K562 (cell line): ENCODE results near the gene C17orf113. TPM values are rescaled to one million over a fixed set of nuclear protein-coding genes. Genes with fewer than 3 reads are reported as not detected.

Experiments used
- ATAC-seq: fragments of 200-7000 bp; cut with Tn5 transposase; 3 replicates; pipeline ENCODE4 v1.9.1; 2020; ENCODE audit warnings: moderate library complexity
- BruUV-seq: library from RNA; stranded (reverse); fragments of 400-500 nt; replicated peaks from 2 replicates; lab custom pipeline; 2021; lab: Mats Ljungman, UMichigan
- CTCF ChIA-PET: fragments of 300-600 bp; formaldehyde crosslinking; extraction: SDS; loops from one replicate; lab custom pipeline; 2021; ENCODE audit warnings: low intra/inter-chr PET ratio; lab: Yijun Ruan, JAX
- POLR2A ChIA-PET: fragments of 300-600, 350-650 bp; sonication (Branson Sonifier 250); formaldehyde crosslinking; extraction: SDS; loops from one replicate; lab custom pipeline; 2021; ENCODE audit warnings: antibody characterized with exemption, inconsistent platforms; lab: Yijun Ruan, JAX
- DNase-seq, 4 experiments: peaks; one replicate each; pipeline versions ENCODE4 v3.0.0 to v3.0.0-alpha.2; 2011 to 2018; ENCODE audit warnings: low spot score in 3 of 4, mixed read lengths in 3 of 4; ENCODE audit errors: extremely low read depth in 1 of 4
- FAIRE-seq: peaks from 2 replicates; lab custom pipeline; 2011; peaks lifted over from hg19 to GRCh38; lab: Jason Lieb, UNC
- H2AFZ ChIP-seq: 2 replicates; pipeline ENCODE4 v1.6.0; 2011; ENCODE audit warnings: low read depth, low read length, control low read depth, inconsistent platforms
- H3K27ac ChIP-seq: fragments of 200-600 bp; 3 replicates; pipeline ENCODE4 v1.8.0; 2011; ENCODE audit warnings: low read depth, mild to moderate bottlenecking, control low read depth, inconsistent platforms, low read length, moderate library complexity, mixed read lengths; ENCODE audit errors: extremely low read depth
- H3K27me3 ChIP-seq, 2 experiments: fragments of 300-600 bp in 1 of 2; 2 replicates in 1 of 2; 3 replicates in 1 of 2; pipeline versions ENCODE4 v1.6.0 to v1.8.0; 2011; ENCODE audit warnings: inconsistent platforms in 2 of 2, low read length in 2 of 2, mild to moderate bottlenecking in 1 of 2, mixed read lengths in 1 of 2, moderate library complexity in 1 of 2; ENCODE audit not compliant: control insufficient read depth in 2 of 2, insufficient read depth in 2 of 2
- H3K36me3 ChIP-seq: fragments of 300-600 bp; 3 replicates; pipeline ENCODE4 v1.8.0; 2011; ENCODE audit warnings: mild to moderate bottlenecking, low read length, inconsistent platforms; ENCODE audit not compliant: control insufficient read depth, insufficient read depth
- H3K4me1 ChIP-seq, 2 experiments: fragments of 200-600 bp in 1 of 2; replicated peaks in 1 of 2; 2 replicates in 1 of 2; 3 replicates in 1 of 2; pipeline versions ENCODE4 v1.5.1 to v1.8.0; 2011; ENCODE audit warnings: inconsistent platforms in 2 of 2, low read length in 2 of 2, mild to moderate bottlenecking in 1 of 2, mixed read lengths in 1 of 2, moderate library complexity in 1 of 2; ENCODE audit not compliant: control insufficient read depth in 2 of 2, insufficient read depth in 2 of 2
- H3K4me2 ChIP-seq: 2 replicates; pipeline ENCODE4 v1.6.1; 2011; ENCODE audit warnings: low read length, control low read depth, inconsistent platforms, mixed read lengths; ENCODE audit not compliant: insufficient read depth
- H3K4me3 ChIP-seq: fragments of 200-600 bp; sonication (generic), shearing (Covaris generic); 2 replicates; pipeline ENCODE4 v1.5.1; 2016; ENCODE audit warnings: control low read depth, inconsistent platforms
- H3K79me2 ChIP-seq: fragments of 200-600 bp; 3 replicates; pipeline ENCODE4 v1.8.0; 2011; ENCODE audit warnings: low read length, inconsistent platforms; ENCODE audit not compliant: control insufficient read depth, insufficient read depth
- H3K9ac ChIP-seq, 2 experiments: 2 replicates each; pipeline versions ENCODE4 v1.6.0 to v1.6.1; 2011; ENCODE audit warnings: low read depth in 2 of 2, low read length in 2 of 2, control low read depth in 1 of 2, inconsistent platforms in 1 of 2, mild to moderate bottlenecking in 1 of 2, mixed read lengths in 1 of 2; ENCODE audit not compliant: insufficient read depth in 1 of 2
- H3K9me1 ChIP-seq: one replicate; pipeline ENCODE4 v1.6.0; 2011; ENCODE audit warnings: inconsistent platforms, mild to moderate bottlenecking, low read length, moderate library complexity; ENCODE audit not compliant: control insufficient read depth, insufficient read depth
- H3K9me3 ChIP-seq: replicated peaks from 2 replicates; pipeline ENCODE4 v1.5.1; 2011; ENCODE audit warnings: low read depth, low read length, inconsistent platforms; ENCODE audit not compliant: control insufficient read depth, insufficient read depth
- H4K20me1 ChIP-seq: replicated peaks from 2 replicates; pipeline ENCODE4 v1.6.1; 2011; ENCODE audit warnings: low read length, inconsistent platforms, mixed read lengths; ENCODE audit not compliant: control insufficient read depth, insufficient read depth
- CLOCK ChIP-seq: fragments of 250-450 bp; sonication (Bioruptor Pico); IDR thresholded peaks from 2 replicates; pipeline ENCODE4 v1.4.0; 2020; ENCODE audit warnings: mild to moderate bottlenecking, moderate library complexity, borderline replicate concordance
- ETV5 ChIP-seq: sonication (generic); formaldehyde crosslinking; IDR thresholded peaks from 2 replicates; pipeline ENCODE4 v1.4.0; 2020; ENCODE audit warnings: low read depth, mild to moderate bottlenecking, missing genetic modification reagents
- PRDM10 ChIP-seq: fragments of 450-650 bp; IDR thresholded peaks from 2 replicates; pipeline ENCODE4 v1.6.1; 2018; ENCODE audit not compliant: partially characterized antibody
- RBM25 ChIP-seq: fragments of 200-400 bp; formaldehyde crosslinking; IDR thresholded peaks from 2 replicates; pipeline ENCODE4 v1.6.1; 2018; ENCODE audit warnings: low read length, low read depth, moderate library complexity; ENCODE audit not compliant: severe bottlenecking
- SREBF2 ChIP-seq: sonication (generic); formaldehyde crosslinking; IDR thresholded peaks from 2 replicates; pipeline ENCODE4 v1.4.0; 2020; ENCODE audit warnings: mild to moderate bottlenecking, missing genetic modification reagents
- STAT5B ChIP-seq: fragments of 250-450 bp; sonication (Bioruptor Pico); IDR thresholded peaks from 2 replicates; pipeline ENCODE4 v1.8.0; 2021; ENCODE audit warnings: mild to moderate bottlenecking, inconsistent platforms
- ZNF518B ChIP-seq: fragments of 250-450 bp; sonication (Bioruptor Pico); IDR thresholded peaks from 2 replicates; pipeline ENCODE4 v1.5.0; 2021; ENCODE audit warnings: mild to moderate bottlenecking, moderate library complexity
- ZNF717 ChIP-seq: fragments of 250-450 bp; sonication (Bioruptor Pico); IDR thresholded peaks from 2 replicates; pipeline ENCODE4 v1.5.0; 2021
- ZNF740 ChIP-seq, 3 experiments: fragments of 200-800 bp in 1 of 3; sonication (Bioruptor generic) in 1 of 3; sonication (generic) in 1 of 3; formaldehyde crosslinking in 1 of 3; IDR thresholded peaks; 2 replicates each; pipeline versions ENCODE4 v1.6.1 to v1.8.0; 2016 to 2022; ENCODE audit warnings: mild to moderate bottlenecking in 2 of 3, missing compliant biosample characterization in 2 of 3, missing genetic modification characterization in 2 of 3, missing genetic modification reagents in 1 of 3
- WGBS: fragments of 100-300 bp; shearing (Covaris generic); methylation state at CpG from one replicate; pipeline ENCODE4 v1.1.6; 2016; ENCODE audit warnings: low coverage, mixed read lengths; ENCODE audit not compliant: insufficient coverage; ENCODE audit errors: missing lambda C conversion rate; 5-methylcytosine and 5-hydroxymethylcytosine counted together
- in situ Hi-C: fragments of 300-500 bp; cut with MboI; formaldehyde crosslinking; loops from 4 replicates; pipeline ENCODE4 v1.15.0; 2018; ENCODE audit warnings: inconsistent platforms, mixed read lengths
- intact Hi-C: fragments of 100-400 bp; cut with micrococcal nuclease; formaldehyde crosslinking; loops from 2 replicates; pipeline ENCODE4 v1.14.2; 2022
- polyA plus RNA-seq, 8 experiments: library from polyadenylated mRNA; depleted of rRNA in 4 of 8; stranded (reverse) in 5 of 8; unstranded in 3 of 8; fragments of >200 nt; fragmentation: Nextera tagmentation in 2 of 8; fragmentation: Illumina TruSeq in 1 of 8; extraction: Ambion mirVana in 2 of 8; extraction: Trizol in 1 of 8; gene quantifications; 2 replicates each; pipeline versions ENCODE4 v1.2.1 to v1.2.3, GENCODE V29; 2011 to 2014; ENCODE audit warnings: inconsistent platforms in 1 of 8, missing spikeins in 1 of 8
- total RNA-seq, 7 experiments: library from RNA; depleted of rRNA in 6 of 7; stranded (reverse); fragments of >200 nt in 6 of 7; fragmentation: Illumina TruSeq in 2 of 7; extraction: Trizol in 2 of 7; gene quantifications; 2 replicates each; pipeline versions ENCODE4 v1.2.1 to v1.2.3, GENCODE V29; 2011 to 2021; ENCODE audit warnings: low replicate concordance in 1 of 7

C17orf113 gene
- total and polyA plus RNA-seq, 9 of the 15 experiments (the other 6 are each of a cell fraction or from before 2014, with no cell fraction given): 0.10 to 1.2 (median 0.31) TPM

GRCh38 chr17:42071810-42072209 lies 21.4 kb upstream of the C17orf113 start:
- 0 out of 2 replicates have a peak, but pooled peaks cover 4% of the 10 kb centered on the region for H4K20me1 ChIP-seq
- peaks cover 8 to 33% of the 10 kb centered on the region in 2 experiments; a peak in 4 of 5 replicates for H3K27me3 ChIP-seq
- in situ Hi-C loops (no loop called here), intact Hi-C loops (no loop called here)
- no peak for ATAC-seq
- H3K9ac ChIP-seq: no peak overlapping the region; a peak in 1 of 4 replicates
- H3K9me3 ChIP-seq: no peaks in the 10 kb centered on the region
- FAIRE-seq: no peak
- H3K36me3 ChIP-seq: no peaks in the 10 kb centered on the region
- H3K4me3 ChIP-seq: no peak overlapping the region
- H2AFZ ChIP-seq: no peak overlapping the region; the same call in 1 of the 2 replicates
- no TSS peak for BruUV-seq
- WGBS: 4% methylated on average over 3 of the region's 3 CpGs
- ChIA-PET POLR2A (interaction anchor here (0.6 to 1.3 kb wide), 5 partner anchors 8 to 66 kb away, joined by 3 to 4 read pairs (median 3); no protein-coding TSS in a partner anchor), CTCF (no interaction called here)
- no peaks in the 10 kb centered on the region for H3K79me2 ChIP-seq
- H3K4me1 ChIP-seq: peaks cover 2 to 12% of the 10 kb centered on the region in 2 experiments; a peak in 4 of 5 replicates
- H3K4me2 ChIP-seq: peak overlapping the region; percentile 46
- no peaks in the 10 kb centered on the region for H3K9me1 ChIP-seq
- DNase-seq: no peak
- H3K27ac ChIP-seq: no peak overlapping the region
- TF ChIP-seq RBM25 (no peak), ZNF518B (CRISPR knock-in tag) (no peak), PRDM10 (peak; percentile 72), ZNF740 (CRISPR knock-in tag; IDR thresholded peaks at IDR 0.05) (no peak), ZNF740 (tag; IDR thresholded peaks at IDR 0.05) (peak in 1 of 2 experiments; percentile 37; a peak in 1 of 4 replicates), SREBF2 (CRISPR knock-in tag) (no peak), ETV5 (CRISPR knock-in tag) (no peak), CLOCK (no peak), STAT5B (CRISPR knock-in tag) (no peak), ZNF717 (CRISPR knock-in tag) (no peak)
